ENCODE data around the gene HK1. TPM values are rescaled to one million over a fixed set of nuclear protein-coding genes. Genes with fewer than 3 reads are reported as not detected.
"Not testable (repeated sequence)": the region's sequence is repeated elsewhere in the genome, so short reads cannot be mapped to it uniquely, and the experiment has no call there.

HK1 gene
- total RNA-seq, 1 experiment from 2014 or later = 219 TPM

- Mint-ChIP-seq H3K4me1 (peaks cover 23% of the 10 kb centered on the region), H3K27me3 (ENCODE audit: low read depth) (no peaks in the 10 kb centered on the region; the same call in 1 of the 2 replicates), H3K27ac (no peak overlapping the region), H3K4me3 (no peak overlapping the region), H3K9me3 (peaks cover 14% of the 10 kb centered on the region; the same call in 1 of the 2 replicates), H3K36me3 (no peaks in the 10 kb centered on the region)
- DNase-seq (ENCODE audit: low spot score) (no peak), ATAC-seq (no peak)
- ChIA-PET POLR2A (no interaction called here), CTCF (interaction anchor here (1.1 kb wide), 1 partner anchor 83 kb away, joined by 3 read pairs; no protein-coding TSS in a partner anchor)
- no peak for TF ChIP-seq ESRRA (CRISPR knock-in tag; IDR thresholded peaks at IDR 0.05; ENCODE audit: borderline replicate concordance)
- no peak for TF ChIP-seq TCF7 (CRISPR knock-in tag; IDR thresholded peaks at IDR 0.05; ENCODE audit: low read depth)
- TF ChIP-seq ZNF232 (CRISPR knock-in tag; IDR thresholded peaks at IDR 0.05) = no peak
- no peak for TF ChIP-seq MXD4 (CRISPR knock-in tag; IDR thresholded peaks at IDR 0.05; ENCODE audit: borderline replicate concordance)
- no peak for TF ChIP-seq CREB1 (CRISPR knock-in tag; IDR thresholded peaks at IDR 0.05)
Observed at GRCh38 chr10:69307434-69307833, 29.1 kb downstream of the HK1 start.

- CTCF ChIA-PET = interaction anchor here (1.1 kb wide), 1 partner anchor 30 kb away, joined by 3 read pairs; the partner anchor contains the start of gene HK1
- Mint-ChIP-seq H3K9me3 (peaks cover 14% of the 10 kb centered on the region; the same call in 1 of the 2 replicates), H3K4me1 (peaks cover 29% of the 10 kb centered on the region)
- H3K27ac Mint-ChIP-seq; H3K27me3 Mint-ChIP-seq (ENCODE audit: low read depth); H3K4me3 Mint-ChIP-seq; DNase-seq (ENCODE audit: low spot score); H3K36me3 Mint-ChIP-seq; POLR2A ChIA-PET; ATAC-seq: not testable (repeated sequence)
Observed at GRCh38 chr10:69308304-69308703, 30.0 kb downstream of the HK1 start.

- CTCF ChIA-PET = interaction anchor here (1.1 to 1.2 kb wide), 2 partner anchors 89 to 97 kb away, joined by 3 read pairs; no protein-coding TSS in a partner anchor
- Mint-ChIP-seq H3K27me3 (ENCODE audit: low read depth) (no peaks in the 10 kb centered on the region), H3K36me3 (no peaks in the 10 kb centered on the region), H3K27ac (no peak overlapping the region), H3K9me3 (peaks cover 8% of the 10 kb centered on the region; the same call in 1 of the 2 replicates), H3K4me1 (peaks cover 47% of the 10 kb centered on the region), H3K4me3 (no peak overlapping the region)
- TF ChIP-seq ZNF423 (CRISPR knock-in tag; IDR thresholded peaks at IDR 0.05) (no peak), NFYB (CRISPR knock-in tag; conservative IDR thresholded peaks at IDR 0.05; ENCODE audit: low read depth) (no peak), E2F1 (CRISPR knock-in tag; IDR thresholded peaks at IDR 0.05) (no peak), FOXP4 (CRISPR knock-in tag; IDR thresholded peaks at IDR 0.05) (no peak), PRDM15 (CRISPR knock-in tag; IDR thresholded peaks at IDR 0.05) (no peak), NR1H2 (CRISPR knock-in tag; IDR thresholded peaks at IDR 0.05) (no peak), PREB (CRISPR knock-in tag; IDR thresholded peaks at IDR 0.05; ENCODE audit: borderline replicate concordance) (no peak), MYBL2 (CRISPR knock-in tag; IDR thresholded peaks at IDR 0.05) (no peak), CBFB (CRISPR knock-in tag; IDR thresholded peaks at IDR 0.05; ENCODE audit: low read depth) (no peak), NR3C1 (CRISPR knock-in tag; conservative IDR thresholded peaks at IDR 0.05; ENCODE audit: low read depth) (no peak), JUN (CRISPR knock-in tag; IDR thresholded peaks at IDR 0.05) (no peak), FOXP1 (CRISPR knock-in tag; IDR thresholded peaks at IDR 0.05; ENCODE audit: borderline replicate concordance) (no peak), ZNF232 (CRISPR knock-in tag; IDR thresholded peaks at IDR 0.05) (no peak)
- ATAC-seq (no peak), DNase-seq (ENCODE audit: low spot score) (no peak)
- POLR2A ChIA-PET = interaction anchor here (0.6 kb wide), 1 partner anchor 42 kb away, joined by 6 read pairs; no protein-coding TSS in a partner anchor
Observed at GRCh38 chr10:69311309-69311708, 33.0 kb downstream of the HK1 start.
